ENCODE results near the gene KNTC1.
"Not testable (repeated sequence)": the region's sequence is repeated elsewhere in the genome, so short reads cannot be mapped to it uniquely, and the experiment has no call there.

The KNTC1 gene, protein sequence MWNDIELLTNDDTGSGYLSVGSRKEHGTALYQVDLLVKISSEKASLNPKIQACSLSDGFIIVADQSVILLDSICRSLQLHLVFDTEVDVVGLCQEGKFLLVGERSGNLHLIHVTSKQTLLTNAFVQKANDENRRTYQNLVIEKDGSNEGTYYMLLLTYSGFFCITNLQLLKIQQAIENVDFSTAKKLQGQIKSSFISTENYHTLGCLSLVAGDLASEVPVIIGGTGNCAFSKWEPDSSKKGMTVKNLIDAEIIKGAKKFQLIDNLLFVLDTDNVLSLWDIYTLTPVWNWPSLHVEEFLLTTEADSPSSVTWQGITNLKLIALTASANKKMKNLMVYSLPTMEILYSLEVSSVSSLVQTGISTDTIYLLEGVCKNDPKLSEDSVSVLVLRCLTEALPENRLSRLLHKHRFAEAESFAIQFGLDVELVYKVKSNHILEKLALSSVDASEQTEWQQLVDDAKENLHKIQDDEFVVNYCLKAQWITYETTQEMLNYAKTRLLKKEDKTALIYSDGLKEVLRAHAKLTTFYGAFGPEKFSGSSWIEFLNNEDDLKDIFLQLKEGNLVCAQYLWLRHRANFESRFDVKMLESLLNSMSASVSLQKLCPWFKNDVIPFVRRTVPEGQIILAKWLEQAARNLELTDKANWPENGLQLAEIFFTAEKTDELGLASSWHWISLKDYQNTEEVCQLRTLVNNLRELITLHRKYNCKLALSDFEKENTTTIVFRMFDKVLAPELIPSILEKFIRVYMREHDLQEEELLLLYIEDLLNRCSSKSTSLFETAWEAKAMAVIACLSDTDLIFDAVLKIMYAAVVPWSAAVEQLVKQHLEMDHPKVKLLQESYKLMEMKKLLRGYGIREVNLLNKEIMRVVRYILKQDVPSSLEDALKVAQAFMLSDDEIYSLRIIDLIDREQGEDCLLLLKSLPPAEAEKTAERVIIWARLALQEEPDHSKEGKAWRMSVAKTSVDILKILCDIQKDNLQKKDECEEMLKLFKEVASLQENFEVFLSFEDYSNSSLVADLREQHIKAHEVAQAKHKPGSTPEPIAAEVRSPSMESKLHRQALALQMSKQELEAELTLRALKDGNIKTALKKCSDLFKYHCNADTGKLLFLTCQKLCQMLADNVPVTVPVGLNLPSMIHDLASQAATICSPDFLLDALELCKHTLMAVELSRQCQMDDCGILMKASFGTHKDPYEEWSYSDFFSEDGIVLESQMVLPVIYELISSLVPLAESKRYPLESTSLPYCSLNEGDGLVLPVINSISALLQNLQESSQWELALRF (N-terminal part only)

DNA sequence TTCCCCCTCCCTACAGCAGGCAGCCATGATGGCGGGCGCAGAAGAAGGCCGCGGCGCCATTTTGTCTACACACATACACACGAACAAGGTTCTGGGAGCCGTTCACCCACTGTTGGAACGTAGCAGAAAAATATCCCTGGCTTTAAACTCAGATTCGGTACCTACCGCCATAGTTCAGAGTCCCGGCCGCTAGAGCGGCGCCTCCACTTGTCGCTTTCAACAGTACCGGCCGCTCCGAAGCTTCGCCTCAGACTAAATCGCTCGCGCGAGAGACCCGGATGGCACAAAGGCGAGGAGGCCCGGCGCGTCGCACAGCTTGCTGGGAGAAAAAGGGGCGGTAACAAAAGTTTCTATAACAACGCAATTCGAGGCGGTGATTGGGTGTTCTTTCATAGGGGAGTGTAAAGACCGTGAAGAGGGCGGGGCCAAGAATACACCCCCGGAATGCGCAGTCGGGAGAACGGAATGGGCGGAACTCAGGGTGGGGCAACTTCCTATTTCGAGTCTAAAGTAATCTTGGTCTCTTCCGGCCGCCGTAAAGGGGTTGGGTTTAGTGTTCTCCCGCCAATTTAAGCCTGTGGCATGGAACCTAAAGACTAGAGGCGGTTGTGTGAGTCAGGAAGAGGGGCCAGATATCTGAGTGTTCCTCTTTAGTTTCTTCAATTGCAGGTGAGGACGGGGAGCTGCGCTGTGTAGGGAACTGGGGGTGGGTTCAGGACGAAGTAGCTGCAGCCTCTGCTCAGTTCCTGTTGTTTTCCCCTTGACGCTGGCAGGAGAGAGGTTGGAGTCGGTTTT lies at the start of gene KNTC1, which contains the start of gene RSRC2:
KNTC1 (plus strand) TSS at position 567 of the 795 bp plus-strand sequence. CDS start 2,815 bp downstream, outside the sequence.
RSRC2 (minus strand) TSS at position 254 of the 795 bp plus-strand sequence; CDS start at position 171, 83 bp downstream.
- H3K4me3 ChIP-seq (ENCODE audit: low read depth, low read length) = peak within 1 kb of the TSS; percentile 95
- DNase-seq (ENCODE audit: low read depth) = peak; percentile 99
- TF ChIP-seq, protein P1, sequence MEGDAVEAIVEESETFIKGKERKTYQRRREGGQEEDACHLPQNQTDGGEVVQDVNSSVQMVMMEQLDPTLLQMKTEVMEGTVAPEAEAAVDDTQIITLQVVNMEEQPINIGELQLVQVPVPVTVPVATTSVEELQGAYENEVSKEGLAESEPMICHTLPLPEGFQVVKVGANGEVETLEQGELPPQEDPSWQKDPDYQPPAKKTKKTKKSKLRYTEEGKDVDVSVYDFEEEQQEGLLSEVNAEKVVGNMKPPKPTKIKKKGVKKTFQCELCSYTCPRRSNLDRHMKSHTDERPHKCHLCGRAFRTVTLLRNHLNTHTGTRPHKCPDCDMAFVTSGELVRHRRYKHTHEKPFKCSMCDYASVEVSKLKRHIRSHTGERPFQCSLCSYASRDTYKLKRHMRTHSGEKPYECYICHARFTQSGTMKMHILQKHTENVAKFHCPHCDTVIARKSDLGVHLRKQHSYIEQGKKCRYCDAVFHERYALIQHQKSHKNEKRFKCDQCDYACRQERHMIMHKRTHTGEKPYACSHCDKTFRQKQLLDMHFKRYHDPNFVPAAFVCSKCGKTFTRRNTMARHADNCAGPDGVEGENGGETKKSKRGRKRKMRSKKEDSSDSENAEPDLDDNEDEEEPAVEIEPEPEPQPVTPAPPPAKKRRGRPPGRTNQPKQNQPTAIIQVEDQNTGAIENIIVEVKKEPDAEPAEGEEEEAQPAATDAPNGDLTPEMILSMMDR (IDR thresholded peaks at IDR 0.05; ENCODE audit: control insufficient read depth, extremely low read depth, insufficient read depth) = no peak

DNA sequence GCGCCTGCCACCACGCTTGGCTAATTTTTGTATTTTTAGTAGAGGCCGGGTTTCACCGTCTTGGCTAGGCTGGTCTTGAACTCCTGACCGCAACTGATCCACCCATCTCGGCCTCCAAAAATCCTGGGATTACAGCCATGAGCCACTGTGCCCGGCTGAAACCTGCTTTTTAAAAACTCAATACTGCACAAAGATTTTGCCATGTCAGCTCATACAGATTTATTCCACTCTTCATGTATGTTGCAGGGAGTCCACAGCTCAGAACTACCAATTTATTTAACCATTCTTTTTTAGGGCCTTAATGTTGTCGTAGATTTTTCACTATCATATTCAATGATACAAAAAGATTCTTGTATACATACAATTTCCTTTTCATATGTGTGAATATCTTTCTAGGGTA lies 46.3 kb upstream of the KNTC1 start:
- H3K4me3 ChIP-seq (ENCODE audit: low read depth, low read length) = no peak overlapping the region
- DNase-seq (ENCODE audit: low read depth) = no peak
- TF ChIP-seq, protein P1 (IDR thresholded peaks at IDR 0.05; ENCODE audit: control insufficient read depth, extremely low read depth, insufficient read depth) = no peak

DNA sequence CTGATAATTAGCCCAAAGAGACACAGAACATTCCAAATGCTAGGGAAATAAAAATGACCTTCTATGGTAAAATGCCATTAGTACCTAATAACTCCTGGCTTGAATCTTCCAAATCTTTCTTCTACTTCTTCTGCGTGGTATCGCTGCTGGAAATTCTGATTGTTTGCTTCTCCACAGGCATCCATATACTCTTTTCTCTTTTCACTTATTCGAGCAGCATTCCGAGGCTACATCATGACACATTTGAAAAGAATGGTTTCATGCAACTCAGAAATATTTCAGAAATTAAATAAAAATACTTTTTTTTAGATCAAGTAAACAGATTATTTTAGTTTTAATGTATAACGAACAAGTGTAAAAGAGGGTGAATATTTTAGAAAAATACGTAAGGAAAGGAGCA lies 45.2 kb upstream of the KNTC1 start:
- DNase-seq (ENCODE audit: low read depth) = no peak
- TF ChIP-seq, protein P1 (IDR thresholded peaks at IDR 0.05; ENCODE audit: control insufficient read depth, extremely low read depth, insufficient read depth) = no peak
- no peak overlapping the region for H3K4me3 ChIP-seq (ENCODE audit: low read depth, low read length)

DNA sequence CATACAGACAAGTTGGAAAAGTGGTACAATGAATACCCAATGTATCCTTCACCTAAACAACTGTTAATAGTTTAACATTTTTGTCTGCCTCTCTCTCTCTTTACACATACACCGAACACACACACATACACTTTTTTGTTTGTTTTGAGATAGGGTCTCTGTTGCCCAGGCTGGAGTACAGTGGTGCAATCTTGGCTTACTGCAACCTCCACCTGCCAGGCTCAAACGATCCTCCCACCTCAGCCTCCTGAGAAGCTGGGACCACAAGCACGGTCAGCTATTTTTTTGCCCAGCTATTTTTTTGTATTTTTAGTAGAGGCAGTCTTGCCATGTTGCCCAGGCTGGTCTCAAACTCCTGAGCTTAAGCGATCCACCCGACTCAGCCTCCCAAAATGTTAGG lies 43.1 kb upstream of the KNTC1 start:
- no peak overlapping the region for H3K4me3 ChIP-seq (ENCODE audit: low read depth, low read length)
- TF ChIP-seq, protein P1 (IDR thresholded peaks at IDR 0.05; ENCODE audit: control insufficient read depth, extremely low read depth, insufficient read depth) = no peak
- no peak for DNase-seq (ENCODE audit: low read depth)

DNA sequence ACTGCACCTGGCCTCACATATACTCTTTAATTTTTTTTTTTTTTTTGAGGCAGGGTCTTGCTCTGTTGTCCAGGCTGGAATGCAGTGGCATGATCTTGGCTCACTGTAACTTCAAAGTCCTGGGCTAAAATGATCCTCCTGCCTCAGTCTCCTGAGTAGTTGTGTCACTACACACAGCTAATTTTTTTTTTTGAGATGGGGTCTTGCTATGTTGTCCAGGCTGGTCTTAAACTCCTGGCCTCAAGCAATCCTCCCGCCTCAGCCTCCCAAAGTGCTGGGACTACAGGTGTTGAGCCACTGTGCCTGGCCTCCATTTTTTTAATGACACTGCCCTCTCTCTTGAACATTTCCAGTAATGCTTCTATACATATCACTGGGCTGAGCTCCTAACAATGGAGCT lies 42.7 kb upstream of the KNTC1 start:
- DNase-seq (ENCODE audit: low read depth); H3K4me3 ChIP-seq (ENCODE audit: low read depth, low read length): not testable (repeated sequence)

DNA sequence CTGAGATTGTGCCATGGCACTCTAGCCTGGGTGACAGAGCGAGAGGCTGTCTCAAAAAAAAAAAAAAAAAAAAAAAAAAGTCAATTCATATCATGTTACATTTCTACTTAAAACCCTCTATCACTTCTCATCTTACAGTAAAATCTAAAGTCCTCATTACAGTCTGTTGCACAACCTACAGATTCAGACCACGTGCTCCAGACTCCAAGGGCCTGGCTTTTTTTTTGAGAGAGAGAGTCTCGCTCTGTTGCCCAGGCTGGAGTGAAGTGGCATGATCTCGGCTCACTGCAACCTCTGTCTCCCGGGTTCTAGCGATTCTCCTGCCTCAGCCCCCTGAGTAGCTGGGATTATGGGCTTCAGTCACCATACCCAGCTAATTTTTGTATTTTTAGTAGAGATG lies 40.7 kb upstream of the KNTC1 start:
- not testable (repeated sequence) for H3K4me3 ChIP-seq (ENCODE audit: low read depth, low read length); DNase-seq (ENCODE audit: low read depth)

DNA sequence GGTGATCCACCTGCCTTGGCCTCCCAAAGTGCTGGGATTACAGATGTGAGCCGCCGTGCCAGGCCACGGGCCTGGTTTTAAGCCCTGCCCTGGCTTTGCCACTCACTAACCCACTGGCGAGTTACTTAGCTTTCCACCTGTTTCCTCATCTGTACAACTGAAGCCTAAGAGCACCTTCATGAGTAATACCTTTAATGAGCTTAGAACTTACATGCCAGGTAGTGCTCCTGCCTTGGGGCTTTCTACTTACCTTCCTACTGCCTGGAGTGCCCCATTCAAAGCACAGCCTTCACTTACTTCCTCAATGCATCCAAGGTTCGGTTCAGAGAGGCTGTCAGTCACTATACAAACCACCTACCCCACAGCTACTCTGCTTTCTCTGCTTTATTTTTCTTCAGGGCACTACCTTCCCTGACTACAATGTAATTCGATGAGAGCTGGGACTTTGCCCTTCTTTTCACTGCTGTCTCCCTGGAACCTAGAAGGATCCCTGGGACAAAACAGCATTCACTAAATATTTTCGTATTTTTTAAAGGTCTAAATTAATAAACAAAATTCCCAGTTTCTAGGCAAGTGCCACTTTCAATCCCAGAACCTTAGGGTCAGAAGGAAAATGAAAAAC lies 40.1 kb upstream of the KNTC1 start:
- DNase-seq (ENCODE audit: low read depth) = no peak
- H3K4me3 ChIP-seq (ENCODE audit: low read depth, low read length) = no peak overlapping the region
- TF ChIP-seq, protein P1 (IDR thresholded peaks at IDR 0.05; ENCODE audit: control insufficient read depth, extremely low read depth, insufficient read depth) = no peak

DNA sequence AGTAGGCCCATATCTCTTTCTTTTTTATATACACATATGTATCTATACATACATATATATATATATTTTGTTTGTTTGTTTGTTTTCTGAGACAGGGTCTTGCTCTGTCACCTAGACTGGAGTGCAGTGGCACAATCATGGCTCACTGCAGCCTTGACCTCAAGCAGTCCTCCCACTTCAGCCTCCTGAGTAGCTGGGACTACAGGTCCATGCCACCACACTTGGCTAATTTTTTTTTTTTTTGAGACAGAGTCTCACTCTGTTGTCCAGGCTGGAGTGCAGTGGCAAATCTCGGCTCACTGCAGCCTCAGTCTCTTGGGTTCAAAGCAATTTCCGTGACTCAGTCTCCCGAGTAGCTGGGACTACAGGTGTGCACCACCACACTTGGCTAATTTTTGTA lies 39.2 kb upstream of the KNTC1 start:
- DNase-seq (ENCODE audit: low read depth); H3K4me3 ChIP-seq (ENCODE audit: low read depth, low read length): not testable (repeated sequence)
